H7 (cell line): ENCODE data around the gene CACNA1I. TPM values are rescaled to one million over a fixed set of nuclear protein-coding genes. Genes with fewer than 3 reads are reported as not detected.

ENCODE experiments used
- DNase-seq: peaks from one replicate; pipeline ENCODE4 v3.0.0; 2012
- H3K27me3 ChIP-seq: 2 replicates; pipeline ENCODE4 v1.6.0; 2011; ENCODE audit warnings: mild to moderate bottlenecking, low read length; ENCODE audit not compliant: control insufficient read depth, insufficient read depth
- H3K36me3 ChIP-seq: replicated peaks from 2 replicates; pipeline ENCODE4 v1.5.1; 2011; ENCODE audit warnings: low read length; ENCODE audit not compliant: control insufficient read depth, insufficient read depth
- H3K4me3 ChIP-seq: 2 replicates; pipeline ENCODE4 v1.5.1; 2011; ENCODE audit warnings: low read depth, mild to moderate bottlenecking, control low read depth, low read length, moderate library complexity; ENCODE audit not compliant: insufficient read depth
- total RNA-seq: library from RNA; depleted of rRNA; stranded (reverse); fragments of >200 nt; shearing (Covaris generic); gene quantifications from 2 replicates; pipeline ENCODE4 v1.2.3, GENCODE V29; 2014

The CACNA1I gene
- total RNA-seq, 1 experiment from 2014 or later, result 0.31 TPM

- no peak overlapping the region for H3K4me3 ChIP-seq
- no peaks in the 10 kb centered on the region for H3K27me3 ChIP-seq
Observed at GRCh38 chr22:39628563-39629080, 58.1 kb downstream of the CACNA1I start.

GRCh38 chr22:39629851-39630250 is 59.3 kb downstream of the CACNA1I start:
- DNase-seq, result peak; percentile 58
- Histone ChIP-seq H3K4me3 (no peak overlapping the region), H3K27me3 (no peaks in the 10 kb centered on the region), H3K36me3 (no peaks in the 10 kb centered on the region)

More at GRCh38 chr22:39628563-39629080, 58.1 kb downstream of the CACNA1I start:
- no peak for DNase-seq
- no peaks in the 10 kb centered on the region for H3K36me3 ChIP-seq

- no peaks in the 10 kb centered on the region for H3K36me3 ChIP-seq
- H3K4me3 ChIP-seq, result no peak overlapping the region
- H3K27me3 ChIP-seq, result no peaks in the 10 kb centered on the region
- DNase-seq, result no peak
Observed at GRCh38 chr22:39630721-39631120, 60.2 kb downstream of the CACNA1I start.

GRCh38 chr22:39631381-39632286 is 61.1 kb downstream of the CACNA1I start:
- DNase-seq, result peak; percentile 70
- Histone ChIP-seq H3K4me3 (no peak overlapping the region), H3K27me3 (no peaks in the 10 kb centered on the region), H3K36me3 (no peaks in the 10 kb centered on the region)

- H3K27me3 ChIP-seq, result no peaks in the 10 kb centered on the region
- H3K4me3 ChIP-seq, result no peak overlapping the region
- no peak for DNase-seq
- H3K36me3 ChIP-seq, result no peaks in the 10 kb centered on the region
Observed at GRCh38 chr22:39634530-39635405, 64.2 kb downstream of the CACNA1I start.

- no peak for DNase-seq
- H3K27me3 ChIP-seq, result no peaks in the 10 kb centered on the region
Observed at GRCh38 chr22:39635719-39636118, 65.2 kb downstream of the CACNA1I start.

GRCh38 chr22:39638958-39639357 is 68.4 kb downstream of the CACNA1I start:
- DNase-seq, result no peak
- Histone ChIP-seq H3K4me3 (no peak overlapping the region), H3K36me3 (no peaks in the 10 kb centered on the region)

More at GRCh38 chr22:39635719-39636118, 65.2 kb downstream of the CACNA1I start:
- Histone ChIP-seq H3K36me3 (no peaks in the 10 kb centered on the region), H3K4me3 (no peak overlapping the region)

GRCh38 chr22:39641660-39642310 is 71.2 kb downstream of the CACNA1I start:
- Histone ChIP-seq H3K27me3 (no peaks in the 10 kb centered on the region), H3K4me3 (no peak overlapping the region), H3K36me3 (no peaks in the 10 kb centered on the region)
- DNase-seq, result no peak

More at GRCh38 chr22:39638958-39639357, 68.4 kb downstream of the CACNA1I start:
- no peaks in the 10 kb centered on the region for H3K27me3 ChIP-seq

- no peaks in the 10 kb centered on the region for H3K36me3 ChIP-seq
- H3K4me3 ChIP-seq, result no peak overlapping the region
- DNase-seq, result no peak
- H3K27me3 ChIP-seq, result no peaks in the 10 kb centered on the region
Observed at GRCh38 chr22:39643311-39644083, 72.9 kb downstream of the CACNA1I start.

GRCh38 chr22:39645532-39645931 is 75.0 kb downstream of the CACNA1I start:
- no peak for DNase-seq
- Histone ChIP-seq H3K36me3 (no peaks in the 10 kb centered on the region), H3K27me3 (no peaks in the 10 kb centered on the region), H3K4me3 (no peak overlapping the region)

GRCh38 chr22:39646398-39647063 is 76.0 kb downstream of the CACNA1I start:
- Histone ChIP-seq H3K4me3 (no peak overlapping the region), H3K36me3 (no peaks in the 10 kb centered on the region), H3K27me3 (no peaks in the 10 kb centered on the region)
- no peak for DNase-seq

- Histone ChIP-seq H3K4me3 (no peak overlapping the region), H3K36me3 (no peaks in the 10 kb centered on the region), H3K27me3 (no peaks in the 10 kb centered on the region)
- no peak for DNase-seq
Observed at GRCh38 chr22:39647836-39648629, 77.5 kb downstream of the CACNA1I start.

- Histone ChIP-seq H3K4me3 (no peak overlapping the region), H3K36me3 (no peaks in the 10 kb centered on the region), H3K27me3 (no peaks in the 10 kb centered on the region)
- no peak for DNase-seq
Observed at GRCh38 chr22:39648630-39648950, 78.0 kb downstream of the CACNA1I start.
